H1 (cell line): Measurements from ENCODE around the gene MBNL1. TPM values are rescaled to one million over a fixed set of nuclear protein-coding genes. Genes with fewer than 3 reads are reported as not detected.

ENCODE experiments used
- BACH1 ChIP-seq: IDR thresholded peaks from 2 replicates; pipeline ENCODE4 v1.6.1; 2012; ENCODE audit warnings: low read length, improper control_type of control experiment
- KDM4A ChIP-seq: IDR thresholded peaks from one replicate; pipeline ENCODE4 v1.7.1; 2012; ENCODE audit warnings: low read depth, mild to moderate bottlenecking, moderate library complexity, low read length, inconsistent platforms; ENCODE audit not compliant: severe bottlenecking
- TCF12 ChIP-seq: IDR thresholded peaks from 2 replicates; pipeline ENCODE4 v1.6.1; 2011; ENCODE audit warnings: low read depth, mild to moderate bottlenecking, low read length
- polyA plus RNA-seq, 7 experiments: library from polyadenylated mRNA; depleted of rRNA in 3 of 7; stranded (reverse) in 5 of 7; unstranded in 2 of 7; fragments of >200 nt in 5 of 7; fragments of 200-250 nt in 2 of 7; gene quantifications; 1 replicate in 5 of 7; 2 replicates in 1 of 7; 4 replicates in 1 of 7; pipeline versions ENCODE4 v1.2.1 to v1.2.3, GENCODE V29; 2011 to 2013; ENCODE audit warnings: missing spikeins in 2 of 7, mixed read lengths in 2 of 7
- total RNA-seq: library from RNA; stranded (reverse); fragmentation: NEBNext Ultra II Directional; extraction: Animal tissue kit (Norgen Biotek cat#: 25700); gene quantifications from 2 replicates; pipeline ENCODE4 v1.2.1, GENCODE V29; 2021

MBNL1 gene
- total and polyA plus RNA-seq, 2 of the 8 experiments (the other 6 are each of a cell fraction or from before 2014, with no cell fraction given), result 5.0 to 16.4 TPM

DNA sequence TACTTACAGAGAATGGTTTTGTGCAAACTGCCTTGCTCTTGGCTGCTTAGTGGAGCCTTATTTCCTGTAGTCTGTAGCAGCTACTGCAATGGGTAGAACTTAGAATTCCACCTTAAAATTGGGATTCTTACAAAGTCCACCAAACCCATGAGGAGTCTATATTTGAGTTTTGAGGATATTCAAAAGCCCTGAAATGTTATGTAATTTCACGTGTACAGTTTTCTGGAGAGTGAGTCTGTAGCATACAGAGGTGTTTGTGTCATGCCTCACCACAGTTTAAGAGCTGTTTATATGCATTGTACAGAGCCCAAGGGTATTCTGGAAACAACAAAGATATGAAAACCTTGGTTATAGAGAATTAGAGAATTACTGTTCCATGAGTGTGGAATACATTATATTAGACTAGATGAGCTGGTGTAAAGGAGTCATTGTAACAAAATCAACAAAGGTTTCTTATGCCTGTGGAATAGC lies 114.4 kb downstream of the MBNL1 start (continued):
- no peak for TF ChIP-seq TCF12
- no peak for TF ChIP-seq BACH1
- TF ChIP-seq KDM4A, result no peak
- TF ChIP-seq, all 59 proteins: peak for 0
